Karpas-422 (cell line): ENCODE data around the gene PLCB3. TPM values are rescaled to one million over a fixed set of nuclear protein-coding genes. Genes with fewer than 3 reads are reported as not detected.

Source experiments
- DNase-seq: peaks from one replicate; pipeline ENCODE4 v3.0.0-alpha.2; 2015
- H2AFZ ChIP-seq: fragments of 200-600 bp; sonication (generic); 2 replicates; pipeline ENCODE4 v1.6.1; 2014; ENCODE audit warnings: antibody characterized with exemption, low read length, mixed read lengths
- H3K27ac ChIP-seq: fragments of 200-600 bp; sonication (generic); 2 replicates; pipeline ENCODE4 v1.5.1; 2014; ENCODE audit warnings: mild to moderate bottlenecking, low read length, moderate library complexity
- H3K27me3 ChIP-seq: fragments of 200-600 bp; sonication (generic); 2 replicates; pipeline ENCODE4 v1.6.1; 2014; ENCODE audit warnings: low read length, mixed read lengths
- H3K36me3 ChIP-seq: fragments of 200-600 bp; sonication (generic); 2 replicates; pipeline ENCODE4 v1.6.1; 2014; ENCODE audit warnings: low read length, mixed read lengths; ENCODE audit not compliant: insufficient read depth
- H3K4me1 ChIP-seq: fragments of 200-600 bp; sonication (generic); 2 replicates; pipeline ENCODE4 v1.6.1; 2014; ENCODE audit warnings: mild to moderate bottlenecking, low read length, mixed read lengths
- H3K4me2 ChIP-seq: fragments of 200-600 bp; sonication (generic); 2 replicates; pipeline ENCODE4 v1.6.1; 2014; ENCODE audit warnings: low read length, low read depth, mild to moderate bottlenecking; ENCODE audit not compliant: poor library complexity, severe bottlenecking
- H3K4me3 ChIP-seq: fragments of 200-600 bp; sonication (generic); 2 replicates; pipeline ENCODE4 v1.5.1; 2014; ENCODE audit warnings: mild to moderate bottlenecking, antibody characterized with exemption, low read length, mixed read lengths
- H3K79me2 ChIP-seq: fragments of 200-600 bp; sonication (generic); 2 replicates; pipeline ENCODE4 v1.6.1; 2014; ENCODE audit warnings: mild to moderate bottlenecking, low read length, mixed read lengths
- H3K9ac ChIP-seq: fragments of 200-600 bp; sonication (generic); 2 replicates; pipeline ENCODE4 v1.6.0; 2014; ENCODE audit warnings: low read length
- H3K9me2 ChIP-seq: fragments of 200-600 bp; sonication (generic), shearing (Covaris generic); replicated peaks from 2 replicates; pipeline ENCODE4 v1.6.0; 2014; ENCODE audit warnings: mild to moderate bottlenecking, low read length, moderate library complexity; ENCODE audit not compliant: insufficient read depth
- H3K9me3 ChIP-seq: fragments of 300-700, 200-600 bp; sonication (generic); 2 replicates; pipeline ENCODE4 v1.6.1; 2014; ENCODE audit warnings: low read length, mixed read lengths
- H4K20me1 ChIP-seq: fragments of 200-600 bp; sonication (generic); 2 replicates; pipeline ENCODE4 v1.6.1; 2014; ENCODE audit warnings: mild to moderate bottlenecking, antibody characterized with exemption, low read length, low read depth; ENCODE audit not compliant: insufficient read depth
- total RNA-seq: library from RNA; depleted of rRNA; stranded (reverse); fragments of >200 nt; shearing (Covaris generic); gene quantifications from 2 replicates; pipeline ENCODE4 v1.2.3, GENCODE V29; 2014; ENCODE audit warnings: low replicate concordance

PLCB3 gene
- total RNA-seq, 1 experiment from 2014 or later, result 5.7 TPM

DNA sequence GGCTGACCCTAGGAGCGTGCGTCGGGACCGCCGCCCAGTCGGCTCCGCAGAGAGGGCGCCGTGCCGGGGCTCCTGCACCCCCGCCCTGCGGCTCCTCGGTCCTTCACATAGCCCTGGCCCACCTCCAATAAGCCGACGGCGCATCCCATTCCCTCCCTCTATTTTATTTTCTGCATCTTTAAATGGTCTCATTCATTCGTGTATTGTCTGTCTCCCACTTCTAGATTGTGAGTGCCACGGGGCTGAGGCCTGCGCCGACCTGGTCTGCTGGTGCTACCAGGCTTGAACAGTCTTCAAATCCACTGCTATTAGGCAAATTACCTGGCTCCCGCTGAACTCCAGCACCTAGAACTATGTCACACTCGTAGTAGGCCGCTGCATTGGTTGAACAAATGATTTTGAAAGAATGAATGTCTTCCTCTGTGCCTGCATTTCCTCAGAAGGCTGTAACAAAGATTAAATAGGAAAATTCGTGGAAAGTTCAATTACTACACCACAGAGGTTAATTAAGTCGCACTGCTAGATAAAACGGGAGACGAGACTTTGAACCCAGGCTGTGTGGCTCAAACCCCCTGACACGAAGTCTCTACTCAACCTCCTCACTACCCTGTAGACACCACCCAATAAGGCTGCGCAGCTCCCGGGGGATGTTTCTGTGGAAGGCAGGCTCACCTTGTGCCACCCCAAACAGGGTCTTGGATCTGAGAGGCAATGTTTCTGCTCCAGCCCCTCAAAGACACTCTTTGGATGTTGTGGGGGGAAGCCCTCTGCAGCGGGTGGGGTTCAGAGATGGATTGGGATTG lies 3.4 kb upstream of the PLCB3 start:
- DNase-seq, result peak; percentile 49
- Histone ChIP-seq H3K36me3 (peaks cover 4% of the 10 kb centered on the region; the same call in 1 of the 2 replicates), H3K4me1 (peaks cover 60% of the 10 kb centered on the region), H3K79me2 (peaks cover 30% of the 10 kb centered on the region), H3K9ac (no peak overlapping the region), H2AFZ (no peak overlapping the region), H3K9me3 (no peaks in the 10 kb centered on the region), H3K4me3 (peak overlapping the region; percentile 81; the same call in 1 of the 2 replicates), H3K9me2 (no peaks in the 10 kb centered on the region), H3K27ac (no peak overlapping the region), H4K20me1 (peaks cover 6% of the 10 kb centered on the region; the same call in 1 of the 2 replicates), H3K27me3 (no peaks in the 10 kb centered on the region), H3K4me2 (peak overlapping the region; percentile 100)

DNA sequence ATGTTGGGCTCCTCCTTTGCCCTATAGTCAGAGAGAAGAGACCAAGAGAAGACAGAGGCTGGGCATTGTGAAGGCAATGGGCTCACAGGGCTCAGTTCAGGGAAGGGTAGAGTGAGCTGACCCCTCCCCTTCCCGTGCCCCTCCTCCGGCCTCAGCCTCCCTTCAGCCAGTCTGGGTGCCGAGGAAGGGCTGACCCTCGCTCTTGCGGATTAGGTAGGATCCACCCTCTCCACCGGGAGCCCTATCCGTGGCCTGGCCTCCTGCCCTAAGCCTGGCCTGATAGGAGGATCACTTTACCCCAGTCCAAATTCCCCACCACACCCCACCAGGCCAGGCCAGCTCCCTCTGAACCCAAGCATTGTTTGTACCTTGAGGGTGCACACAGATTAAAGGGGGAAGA lies 2.8 kb upstream of the PLCB3 start:
- H3K4me3 ChIP-seq, result no peak overlapping the region
- H3K4me2 ChIP-seq, result no peak overlapping the region
- no peak overlapping the region for H2AFZ ChIP-seq
- H3K9me3 ChIP-seq, result no peaks in the 10 kb centered on the region
- peaks cover 3% of the 10 kb centered on the region; the same call in 1 of the 2 replicates for H3K36me3 ChIP-seq
- H3K27ac ChIP-seq, result no peak overlapping the region
- H3K9me2 ChIP-seq, result no peaks in the 10 kb centered on the region
- H4K20me1 ChIP-seq, result peaks cover 6% of the 10 kb centered on the region; the same call in 1 of the 2 replicates
- H3K79me2 ChIP-seq, result peaks cover 26% of the 10 kb centered on the region
- peaks cover 59% of the 10 kb centered on the region for H3K4me1 ChIP-seq
- H3K9ac ChIP-seq, result no peak overlapping the region
- DNase-seq, result no peak
- H3K27me3 ChIP-seq, result no peaks in the 10 kb centered on the region

DNA sequence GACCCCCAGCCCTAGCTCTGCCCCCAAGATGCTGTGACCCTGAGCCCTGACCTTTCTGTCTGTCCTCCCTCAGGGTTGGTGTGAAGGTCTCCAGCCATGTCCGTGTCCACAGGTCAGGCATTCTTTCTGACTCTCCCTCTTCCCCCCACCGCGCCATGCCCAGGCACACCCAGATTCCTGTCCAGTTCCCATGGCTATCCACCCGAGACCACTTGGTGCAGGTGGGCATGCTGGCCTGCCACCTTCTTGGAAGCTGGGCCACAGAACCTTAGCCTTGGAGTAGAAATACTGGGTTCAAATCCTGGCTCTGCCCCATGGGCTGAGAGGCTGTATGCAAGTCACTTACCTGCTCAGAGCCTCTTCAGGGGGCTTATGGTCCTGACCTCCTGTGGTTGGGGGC lies 2.3 kb upstream of the PLCB3 start:
- Histone ChIP-seq H3K9me3 (no peaks in the 10 kb centered on the region), H3K27me3 (no peaks in the 10 kb centered on the region), H3K27ac (no peak overlapping the region), H4K20me1 (peaks cover 6% of the 10 kb centered on the region; the same call in 1 of the 2 replicates), H3K4me3 (no peak overlapping the region), H3K36me3 (no peaks in the 10 kb centered on the region), H3K4me1 (peaks cover 55% of the 10 kb centered on the region), H3K79me2 (peaks cover 24% of the 10 kb centered on the region), H2AFZ (no peak overlapping the region), H3K4me2 (no peak overlapping the region), H3K9ac (no peak overlapping the region), H3K9me2 (no peaks in the 10 kb centered on the region)
- no peak for DNase-seq

DNA sequence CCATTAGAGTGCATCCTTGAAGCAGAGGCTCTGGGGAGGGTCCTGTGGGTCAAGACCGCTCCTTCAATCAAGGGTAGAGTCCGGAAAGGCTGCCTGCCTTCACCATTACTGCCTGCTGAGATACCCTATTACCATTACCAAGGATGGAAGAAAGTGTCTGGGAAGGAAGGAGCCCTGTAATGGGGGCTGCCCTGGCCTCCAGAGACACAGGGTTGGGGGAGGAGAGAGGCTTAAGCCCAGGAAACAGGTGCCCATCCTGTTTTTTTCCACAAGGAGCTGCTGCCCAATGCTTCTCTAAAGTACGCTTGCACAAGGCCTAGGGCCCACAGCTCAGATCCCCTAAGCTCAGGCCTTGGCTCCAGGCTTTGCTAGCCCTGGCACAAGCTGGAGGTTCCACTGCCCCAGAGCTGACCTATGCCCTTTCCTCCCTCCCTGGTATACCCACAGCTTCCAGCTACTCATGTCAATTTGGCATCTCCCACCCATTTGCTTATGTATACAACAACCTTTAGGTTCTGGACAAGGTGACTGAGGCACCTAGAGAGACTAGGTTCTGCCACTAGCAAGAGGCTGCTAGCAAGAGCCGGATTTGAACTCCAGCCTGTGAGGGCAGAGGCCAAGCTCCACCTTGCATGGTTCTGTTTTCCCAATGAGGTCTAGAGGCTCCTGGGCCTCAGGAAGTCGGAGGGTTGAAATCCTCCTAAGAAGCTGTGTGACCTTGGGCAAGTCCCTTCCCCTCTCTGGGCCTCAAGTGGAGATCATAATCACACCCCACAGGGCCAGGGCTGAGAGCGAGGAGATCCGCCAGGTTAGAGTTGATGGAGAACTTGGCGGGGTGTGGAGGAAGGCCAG lies 1.5 kb upstream of the PLCB3 start:
- peaks cover 48% of the 10 kb centered on the region for H3K4me1 ChIP-seq
- H3K79me2 ChIP-seq, result peaks cover 23% of the 10 kb centered on the region
- no peaks in the 10 kb centered on the region for H3K9me2 ChIP-seq
- H3K9ac ChIP-seq, result no peak overlapping the region
- H3K9me3 ChIP-seq, result no peaks in the 10 kb centered on the region
- no peak overlapping the region for H3K4me2 ChIP-seq
- H3K27me3 ChIP-seq, result no peaks in the 10 kb centered on the region
- DNase-seq, result peak; percentile 40
- no peaks in the 10 kb centered on the region for H3K36me3 ChIP-seq
- H3K27ac ChIP-seq, result no peak overlapping the region
- peaks cover 5% of the 10 kb centered on the region; the same call in 1 of the 2 replicates for H4K20me1 ChIP-seq
- no peak overlapping the region for H2AFZ ChIP-seq
- no peak overlapping the region for H3K4me3 ChIP-seq

DNA sequence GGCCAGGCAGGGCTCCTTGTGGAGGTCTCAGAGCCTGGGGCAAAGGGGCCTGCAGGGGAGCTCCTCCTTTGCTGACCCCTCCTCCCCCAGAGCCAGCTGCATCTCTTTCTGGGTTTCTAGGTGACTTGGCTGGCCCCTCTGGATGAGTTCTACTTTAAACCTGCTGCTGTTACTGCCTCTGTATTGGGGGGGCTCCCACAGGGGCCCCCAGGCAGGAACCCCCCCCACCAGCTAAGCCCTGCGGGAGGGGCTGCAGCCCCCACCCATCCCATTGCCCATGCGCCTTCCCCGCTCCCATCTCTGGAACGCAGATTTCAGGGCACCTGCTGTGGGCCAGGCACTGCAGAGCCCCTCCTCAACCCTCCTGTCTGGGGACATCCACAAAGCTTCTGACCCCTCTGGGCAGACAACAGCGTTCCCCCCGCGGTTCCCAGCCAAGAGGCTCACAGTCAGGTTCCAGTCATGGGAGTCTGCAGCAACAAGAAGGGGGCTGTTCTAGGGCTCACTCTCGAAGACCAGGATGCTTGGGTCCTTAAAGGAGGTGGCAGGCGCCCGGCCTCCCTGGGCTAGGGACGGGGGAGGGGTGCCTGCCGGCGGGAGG lies 815 bp upstream of the PLCB3 start:
- Histone ChIP-seq H3K9me3 (no peaks in the 10 kb centered on the region), H3K4me2 (peak overlapping the region; percentile 84), H3K9me2 (no peaks in the 10 kb centered on the region), H4K20me1 (no peaks in the 10 kb centered on the region; the same call in 1 of the 2 replicates), H2AFZ (peak overlapping the region; percentile 86), H3K4me3 (peak overlapping the region; percentile 95), H3K27ac (no peak overlapping the region), H3K4me1 (peaks cover 41% of the 10 kb centered on the region), H3K79me2 (peaks cover 15% of the 10 kb centered on the region), H3K36me3 (no peaks in the 10 kb centered on the region), H3K27me3 (no peaks in the 10 kb centered on the region), H3K9ac (peak overlapping the region; percentile 83)
- no peak for DNase-seq

DNA sequence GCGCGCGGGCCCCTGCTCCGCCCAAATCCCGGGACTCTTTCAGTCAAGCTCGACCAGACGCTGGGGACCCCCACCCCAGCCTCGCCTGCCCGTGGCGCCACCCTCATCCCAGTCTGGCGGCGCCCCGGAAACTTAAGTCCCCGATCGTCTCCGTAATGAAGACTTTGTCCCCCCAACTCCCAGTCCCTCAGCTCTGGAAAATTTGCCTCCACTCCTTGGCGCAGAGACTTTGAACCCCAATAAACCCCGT lies 348 bp downstream of the PLCB3 start:
- Histone ChIP-seq H3K4me2 (peak overlapping the region; percentile 99), H3K4me3 (peak overlapping the region; percentile 95), H3K27me3 (no peaks in the 10 kb centered on the region), H4K20me1 (no peaks in the 10 kb centered on the region), H3K36me3 (no peaks in the 10 kb centered on the region), H3K9me3 (no peaks in the 10 kb centered on the region), H3K79me2 (peaks cover 7% of the 10 kb centered on the region; the same call in 1 of the 2 replicates), H3K4me1 (peaks cover 41% of the 10 kb centered on the region), H3K27ac (no peak overlapping the region), H2AFZ (no peak overlapping the region), H3K9ac (peak overlapping the region; percentile 83), H3K9me2 (no peaks in the 10 kb centered on the region)
- DNase-seq, result no peak

DNA sequence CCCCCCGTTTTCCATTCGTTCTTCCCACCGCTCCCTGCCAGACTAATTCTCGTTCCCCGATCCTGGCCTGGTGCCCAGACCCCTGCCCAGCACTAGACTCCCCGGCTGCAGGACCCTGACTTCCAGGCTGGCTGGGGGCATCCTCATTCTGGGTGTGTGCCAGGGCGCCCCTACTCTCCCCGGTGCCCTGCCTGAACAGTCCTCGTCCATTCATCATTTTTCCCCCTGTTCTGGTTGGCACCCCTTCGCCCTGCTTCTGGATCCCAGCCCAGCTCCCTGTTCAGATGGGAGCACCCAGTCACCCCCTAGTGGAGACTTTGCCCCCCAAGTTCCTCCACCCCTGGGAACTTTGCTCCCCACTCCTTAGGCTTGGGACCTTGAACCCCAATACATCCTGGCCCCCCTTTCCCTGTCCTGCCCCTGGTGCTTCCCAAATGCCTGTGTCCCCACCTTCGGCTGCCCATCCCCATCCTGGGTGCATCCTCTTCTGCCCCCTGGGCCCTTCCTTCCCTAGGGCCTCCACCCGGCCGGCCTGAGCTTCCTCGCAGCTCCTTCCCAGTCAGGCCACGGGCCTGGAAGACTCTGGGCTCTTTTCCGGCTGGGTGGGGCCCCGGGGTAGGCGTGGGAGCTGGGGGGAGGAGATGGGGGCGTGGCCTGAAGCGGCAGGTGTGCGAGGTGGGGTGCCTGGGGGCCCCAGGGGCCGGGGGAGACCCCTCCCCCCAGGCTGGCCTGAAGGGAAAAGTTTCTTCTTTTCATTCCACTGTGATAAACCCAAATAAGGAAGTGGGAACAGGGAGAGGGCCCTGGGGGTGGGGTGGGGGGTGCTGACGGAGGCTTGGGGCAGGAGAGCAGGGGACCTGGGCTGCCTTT lies 908 bp downstream of the PLCB3 start:
- H3K4me1 ChIP-seq, result peaks cover 36% of the 10 kb centered on the region
- peak overlapping the region; percentile 83 for H3K9ac ChIP-seq
- no peaks in the 10 kb centered on the region for H3K36me3 ChIP-seq
- H3K27ac ChIP-seq, result no peak overlapping the region
- peak overlapping the region; percentile 50; the same call in 1 of the 2 replicates for H2AFZ ChIP-seq
- peak; percentile 70 for DNase-seq
- peak overlapping the region; percentile 99 for H3K4me2 ChIP-seq
- H3K27me3 ChIP-seq, result no peaks in the 10 kb centered on the region
- H4K20me1 ChIP-seq, result no peaks in the 10 kb centered on the region
- H3K9me2 ChIP-seq, result no peaks in the 10 kb centered on the region
- peak overlapping the region; percentile 95 for H3K4me3 ChIP-seq
- H3K79me2 ChIP-seq, result peaks cover 7% of the 10 kb centered on the region; the same call in 1 of the 2 replicates
- H3K9me3 ChIP-seq, result no peaks in the 10 kb centered on the region
